Lung (tissue), 12 donors: ENCODE results near the gene KLF8. TPM values are rescaled to one million over a fixed set of nuclear protein-coding genes. Genes with fewer than 3 reads are reported as not detected.

Experiments
- ATAC-seq: fragments of 200-7000 bp; cut with Tn5 transposase; one replicate; pipeline ENCODE4 v1.9.1; 2020; ENCODE audit warnings: moderate number of reproducible peaks; ENCODE audit not compliant: insufficient read depth, low FRiP score
- DNase-seq, 3 donors: peaks; one replicate each; pipeline ENCODE4 v3.0.0-alpha.2; 2013 to 2017
- H3K27ac ChIP-seq, 2 donors: one replicate each; pipeline ENCODE4 v1.5.1; 2013; ENCODE audit warnings: mild to moderate bottlenecking in 2 of 2, moderate library complexity in 2 of 2, control low read depth in 1 of 2, inconsistent platforms in 1 of 2, low read depth in 1 of 2, low read length in 1 of 2
- H3K27me3 ChIP-seq, 3 donors: one replicate each; pipeline ENCODE4 v1.5.1; 2013; ENCODE audit warnings: low read length in 2 of 3; ENCODE audit not compliant: control insufficient read depth in 3 of 3, insufficient read depth in 3 of 3
- H3K36me3 ChIP-seq, 4 donors: one replicate each; pipeline ENCODE4 v1.5.1; 2013; ENCODE audit warnings: low read length in 4 of 4, mild to moderate bottlenecking in 1 of 4, moderate library complexity in 1 of 4; ENCODE audit not compliant: control insufficient read depth in 4 of 4, insufficient read depth in 4 of 4
- H3K4me1 ChIP-seq, 5 donors: one replicate each; pipeline ENCODE4 v1.5.1; 2013; ENCODE audit warnings: low read length in 5 of 5, mild to moderate bottlenecking in 2 of 5, moderate library complexity in 1 of 5; ENCODE audit not compliant: control insufficient read depth in 5 of 5, insufficient read depth in 5 of 5
- H3K4me3 ChIP-seq: one replicate; pipeline ENCODE4 v1.5.1; 2013; ENCODE audit warnings: mild to moderate bottlenecking, control low read depth, moderate library complexity
- H3K9ac ChIP-seq, 2 donors: one replicate each; pipeline ENCODE4 v1.5.1; 2013; ENCODE audit warnings: low read length in 2 of 2, control low read depth in 1 of 2; ENCODE audit not compliant: insufficient read depth in 1 of 2
- H3K9me3 ChIP-seq, 4 donors: one replicate each; pipeline ENCODE4 v1.5.1; 2013; ENCODE audit warnings: low read length in 3 of 4, mild to moderate bottlenecking in 1 of 4, moderate library complexity in 1 of 4; ENCODE audit not compliant: control insufficient read depth in 4 of 4, insufficient read depth in 3 of 4
- CTCF ChIP-seq: IDR thresholded peaks from 2 replicates; pipeline ENCODE4 v1.5.1; 2012; ENCODE audit warnings: mild to moderate bottlenecking; ENCODE audit errors: control extremely low read depth, extremely low read depth
- WGBS, 2 donors: extraction: QIAGEN DNeasy Blood & Tissue Kit; methylation state at CpG; one replicate each; pipeline ENCODE4 v1.1.7; 2013; 5-methylcytosine and 5-hydroxymethylcytosine counted together
- polyA plus RNA-seq, 2 donors: library from polyadenylated mRNA; stranded (reverse); fragments of 200-250 nt; gene quantifications; one replicate each; pipeline ENCODE4 v1.2.1, GENCODE V29; 2013
- total RNA-seq, 2 donors: library from RNA; depleted of rRNA in 1 of 2; stranded (reverse); fragments of >200 nt in 1 of 2; gene quantifications; one replicate each; pipeline ENCODE4 v1.2.1, GENCODE V29; 2014 to 2021
- donor health status: control.
- donor health status: control.
- donor health status: Bipolar disorder and iron deficiency.
- donor health status: healthy.
- donor health status: DM: yes; HTN: yes; CAD: no.

The KLF8 gene
- total and polyA plus RNA-seq, 4 donors: 3.9 to 33.1 (median 9.8) TPM

- Histone ChIP-seq H3K9ac (no peak overlapping the region), H3K27ac (no peak overlapping the region), H3K4me3 (no peak overlapping the region), H3K9me3 (peaks cover 0 to 6% (median 1%) of the 10 kb centered on the region in 4 donors), H3K27me3 (no peaks in the 10 kb centered on the region), H3K36me3 (no peaks in the 10 kb centered on the region), H3K4me1 (no peaks in the 10 kb centered on the region)
- DNase-seq (no peak), ATAC-seq (no peak)
- no peak for TF ChIP-seq CTCF
- 80 to 100% methylated on average over 2 of the region's 2 CpGs for WGBS, 2 donors
These were observed 78.4 kb downstream of the KLF8 start for GRCh38 chrX:56310581-56310980.

- no peak for ATAC-seq
- 72 to 93% methylated on average over 3 of the region's 3 CpGs for WGBS, 2 donors
- DNase-seq: no peak
These were observed 81.2 kb downstream of the KLF8 start for GRCh38 chrX:56313308-56313707.

GRCh38 chrX:56314334-56314733 lies 82.2 kb downstream of the KLF8 start:
- H3K4me3 ChIP-seq: no peak overlapping the region
- no peaks in the 10 kb centered on the region for H3K36me3 ChIP-seq
- ATAC-seq (no peak), DNase-seq (no peak)
- no peaks in the 10 kb centered on the region for H3K27me3 ChIP-seq
- no peak for TF ChIP-seq CTCF
- no peak overlapping the region for H3K9ac ChIP-seq
- 22 to 40% methylated on average over 3 of the region's 3 CpGs for WGBS, 2 donors
- H3K9me3 ChIP-seq: peaks cover 0 to 19% (median 1%) of the 10 kb centered on the region in 4 donors
- H3K4me1 ChIP-seq: no peaks in the 10 kb centered on the region
- H3K27ac ChIP-seq: no peak overlapping the region

More at GRCh38 chrX:56313308-56313707, 81.2 kb downstream of the KLF8 start:
- Histone ChIP-seq H3K4me3 (no peak overlapping the region), H3K27me3 (no peaks in the 10 kb centered on the region), H3K4me1 (no peaks in the 10 kb centered on the region), H3K9me3 (peaks cover 0 to 12% (median 1%) of the 10 kb centered on the region in 4 donors), H3K27ac (no peak overlapping the region), H3K36me3 (no peaks in the 10 kb centered on the region), H3K9ac (no peak overlapping the region)
- no peak for TF ChIP-seq CTCF

GRCh38 chrX:56318076-56318475 lies 85.9 kb downstream of the KLF8 start:
- H3K9me3 ChIP-seq: peaks cover 0 to 18% (median 0%) of the 10 kb centered on the region in 4 donors
- no peaks in the 10 kb centered on the region for H3K4me1 ChIP-seq
- H3K9ac ChIP-seq: no peak overlapping the region
- DNase-seq (no peak), ATAC-seq (no peak)
- no peak overlapping the region for H3K4me3 ChIP-seq
- H3K27me3 ChIP-seq: no peaks in the 10 kb centered on the region
- H3K27ac ChIP-seq: no peak overlapping the region
- no peak for TF ChIP-seq CTCF
- 72 to 98% methylated on average over 2 of the region's 2 CpGs for WGBS, 2 donors
- H3K36me3 ChIP-seq: no peaks in the 10 kb centered on the region
